Astrocyte of the cerebellum (primary cell): ENCODE data around the gene CENPV.

Source experiments
- DNase-seq: peaks from one replicate; pipeline ENCODE4 v3.0.0-alpha.2; 2011; ENCODE audit warnings: low read depth
- H3K4me3 ChIP-seq: 2 replicates; pipeline ENCODE4 v1.5.1; 2011; ENCODE audit warnings: mild to moderate bottlenecking, low read depth, low read length, moderate library complexity
- in situ Hi-C: cut with HindIII; loops from 2 replicates; pipeline ENCODE4 v1.10.0; 2017; ENCODE audit warnings: low sequenced_read_pairs
- TF ChIP-seq, protein P1 (sequence below): IDR thresholded peaks from 2 replicates; pipeline ENCODE4 v1.5.1; 2012; ENCODE audit warnings: low read length, low read depth, moderate library complexity, mild to moderate bottlenecking; ENCODE audit errors: missing control alignments

CENPV gene

GRCh38 chr17:16377941-16378341, 24.7 kb upstream of the CENPV start:
- in situ Hi-C loops = no loop called here
- DNase-seq = no peak
- no peak overlapping the region for H3K4me3 ChIP-seq
- TF ChIP-seq, protein P1, sequence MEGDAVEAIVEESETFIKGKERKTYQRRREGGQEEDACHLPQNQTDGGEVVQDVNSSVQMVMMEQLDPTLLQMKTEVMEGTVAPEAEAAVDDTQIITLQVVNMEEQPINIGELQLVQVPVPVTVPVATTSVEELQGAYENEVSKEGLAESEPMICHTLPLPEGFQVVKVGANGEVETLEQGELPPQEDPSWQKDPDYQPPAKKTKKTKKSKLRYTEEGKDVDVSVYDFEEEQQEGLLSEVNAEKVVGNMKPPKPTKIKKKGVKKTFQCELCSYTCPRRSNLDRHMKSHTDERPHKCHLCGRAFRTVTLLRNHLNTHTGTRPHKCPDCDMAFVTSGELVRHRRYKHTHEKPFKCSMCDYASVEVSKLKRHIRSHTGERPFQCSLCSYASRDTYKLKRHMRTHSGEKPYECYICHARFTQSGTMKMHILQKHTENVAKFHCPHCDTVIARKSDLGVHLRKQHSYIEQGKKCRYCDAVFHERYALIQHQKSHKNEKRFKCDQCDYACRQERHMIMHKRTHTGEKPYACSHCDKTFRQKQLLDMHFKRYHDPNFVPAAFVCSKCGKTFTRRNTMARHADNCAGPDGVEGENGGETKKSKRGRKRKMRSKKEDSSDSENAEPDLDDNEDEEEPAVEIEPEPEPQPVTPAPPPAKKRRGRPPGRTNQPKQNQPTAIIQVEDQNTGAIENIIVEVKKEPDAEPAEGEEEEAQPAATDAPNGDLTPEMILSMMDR = no peak

GRCh38 chr17:16374146-16374938, 21.1 kb upstream of the CENPV start:
- TF ChIP-seq, protein P1 = no peak
- in situ Hi-C loops = no loop called here
- no peak for DNase-seq
- no peak overlapping the region for H3K4me3 ChIP-seq

GRCh38 chr17:16371742-16372141, 18.5 kb upstream of the CENPV start:
- no peak for DNase-seq
- in situ Hi-C loops = no loop called here
- no peak overlapping the region for H3K4me3 ChIP-seq
- TF ChIP-seq, protein P1 = no peak

DNA sequence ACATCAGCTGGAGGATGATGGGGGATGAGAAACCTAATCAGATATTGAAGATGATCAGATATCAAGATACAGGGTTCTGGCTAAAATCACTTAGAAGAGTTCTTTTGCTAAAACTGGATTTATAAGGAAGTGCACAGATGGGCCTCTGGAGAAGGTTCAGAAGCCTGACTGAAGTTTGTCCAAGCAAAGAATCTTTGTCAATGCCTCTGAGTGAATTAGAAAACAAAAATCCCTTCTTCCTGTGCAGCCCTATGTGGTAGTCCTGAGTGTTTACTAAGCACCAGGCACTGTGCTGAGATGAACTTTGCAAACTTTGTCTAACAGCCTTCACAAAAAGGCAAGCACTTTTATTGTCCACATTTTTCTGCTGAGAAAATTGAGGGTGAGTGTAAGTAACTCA, 11.4 kb upstream of the CENPV start:
- in situ Hi-C loops = no loop called here
- TF ChIP-seq, protein P1 = no peak

DNA sequence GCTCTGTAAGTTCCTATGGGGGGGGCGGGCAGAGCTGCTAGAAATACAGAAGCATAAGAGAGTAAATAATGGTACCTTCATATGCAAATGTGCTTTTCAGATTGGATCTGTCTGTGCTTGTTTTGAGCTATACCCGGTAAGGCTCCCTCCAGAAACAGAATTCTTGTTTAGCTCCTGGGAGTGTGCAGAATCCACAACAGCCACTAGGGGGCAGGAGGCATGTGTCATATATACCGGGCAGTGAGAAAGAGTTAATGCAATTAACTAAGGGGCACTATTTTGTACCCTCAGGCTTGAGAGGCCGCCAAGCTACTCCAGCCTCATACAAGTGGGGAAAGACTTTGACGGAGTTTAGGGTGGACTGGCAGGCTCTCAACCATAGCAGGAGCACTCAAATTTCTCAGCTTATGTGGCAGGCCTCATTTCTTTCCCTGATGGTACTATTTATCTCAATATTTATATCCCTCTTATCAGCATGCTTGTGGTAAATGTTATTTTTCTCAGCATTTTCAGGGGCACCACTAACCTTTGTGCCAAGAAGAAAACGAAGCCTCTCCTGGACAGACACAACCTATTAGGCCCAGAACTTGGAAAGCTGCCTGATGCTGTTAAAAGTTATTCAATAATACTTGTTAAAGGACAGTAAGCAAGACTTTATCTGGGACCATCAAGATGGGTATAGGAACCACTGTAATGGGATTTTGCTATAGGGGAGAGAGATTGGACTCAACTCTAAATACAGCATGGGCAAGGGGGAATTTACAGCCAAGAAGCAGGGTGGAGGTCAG, 10.7 kb upstream of the CENPV start:
- in situ Hi-C loops = no loop called here
- TF ChIP-seq, protein P1 = peak; percentile 95
- H3K4me3 ChIP-seq = no peak overlapping the region

More for the DNA sequence above, 11.4 kb upstream of the CENPV start:
- no peak overlapping the region for H3K4me3 ChIP-seq
- DNase-seq = no peak

GRCh38 chr17:16361874-16362273, 8.6 kb upstream of the CENPV start:
- no peak overlapping the region for H3K4me3 ChIP-seq
- TF ChIP-seq, protein P1 = no peak
- in situ Hi-C loops = no loop called here

More for the DNA sequence above, 10.7 kb upstream of the CENPV start:
- DNase-seq = peak; percentile 60

More at GRCh38 chr17:16361874-16362273, 8.6 kb upstream of the CENPV start:
- DNase-seq = no peak
